Measurements from ENCODE around the gene MMP19.
"Not testable (repeated sequence)": the region's sequence is repeated elsewhere in the genome, so short reads cannot be mapped to it uniquely, and the experiment has no call there.

MMP19 gene

GRCh38 chr12:55842681-55843429 is at the start of gene MMP19:
MMP19 (minus strand) TSS chr12:55842936; CDS start chr12:55842830, 106 bp downstream.
- TF ChIP-seq CTCF (IDR thresholded peaks at IDR 0.05; ENCODE audit: extremely low read depth, insufficient read depth, missing control alignments), result no peak
- DNase-seq (ENCODE audit: low spot score), result no peak
- in situ Hi-C loops (cut with MboI; ENCODE audit: low pct_unique_long_range_greater_than_20kb, low sequenced_read_pairs, unreplicated experiment), result no loop called here

- in situ Hi-C loops (cut with MboI; ENCODE audit: low pct_unique_long_range_greater_than_20kb, low sequenced_read_pairs, unreplicated experiment), result no loop called here
- no peak for DNase-seq (ENCODE audit: low spot score)
- no peak for TF ChIP-seq CTCF (IDR thresholded peaks at IDR 0.05; ENCODE audit: extremely low read depth, insufficient read depth, missing control alignments)
Observed at GRCh38 chr12:55891310-55891709, 48.6 kb upstream of the MMP19 start.

GRCh38 chr12:55885113-55885512 is 42.4 kb upstream of the MMP19 start:
- TF ChIP-seq CTCF (IDR thresholded peaks at IDR 0.05; ENCODE audit: extremely low read depth, insufficient read depth, missing control alignments), result no peak
- in situ Hi-C loops (cut with MboI; ENCODE audit: low pct_unique_long_range_greater_than_20kb, low sequenced_read_pairs, unreplicated experiment), result no loop called here
- DNase-seq (ENCODE audit: low spot score), result no peak

GRCh38 chr12:55877824-55878223 is 35.1 kb upstream of the MMP19 start:
- in situ Hi-C loops (cut with MboI; ENCODE audit: low pct_unique_long_range_greater_than_20kb, low sequenced_read_pairs, unreplicated experiment), result no loop called here
- no peak for DNase-seq (ENCODE audit: low spot score)
- TF ChIP-seq CTCF (IDR thresholded peaks at IDR 0.05; ENCODE audit: extremely low read depth, insufficient read depth, missing control alignments), result no peak

GRCh38 chr12:55875704-55876467 is 33.1 kb upstream of the MMP19 start:
- no peak for TF ChIP-seq CTCF (IDR thresholded peaks at IDR 0.05; ENCODE audit: extremely low read depth, insufficient read depth, missing control alignments)
- no peak for DNase-seq (ENCODE audit: low spot score)
- in situ Hi-C loops (cut with MboI; ENCODE audit: low pct_unique_long_range_greater_than_20kb, low sequenced_read_pairs, unreplicated experiment), result no loop called here

- in situ Hi-C loops (cut with MboI; ENCODE audit: low pct_unique_long_range_greater_than_20kb, low sequenced_read_pairs, unreplicated experiment), result no loop called here
- no peak for DNase-seq (ENCODE audit: low spot score)
- TF ChIP-seq CTCF (IDR thresholded peaks at IDR 0.05; ENCODE audit: extremely low read depth, insufficient read depth, missing control alignments), result no peak
Observed at GRCh38 chr12:55874443-55874842, 31.7 kb upstream of the MMP19 start.

GRCh38 chr12:55866454-55867004 is 23.8 kb upstream of the MMP19 start:
- in situ Hi-C loops (cut with MboI; ENCODE audit: low pct_unique_long_range_greater_than_20kb, low sequenced_read_pairs, unreplicated experiment), result not testable (repeated sequence)

More at GRCh38 chr12:55866454-55867004, 23.8 kb upstream of the MMP19 start:
- DNase-seq (ENCODE audit: low spot score), result not testable (repeated sequence)

Measured in GM13977 (cell line).